Erythroblast (primary cell): ENCODE results near the gene SGSM1.

Experiments
- GATA1 ChIP-seq: IDR thresholded peaks from 2 replicates; pipeline ENCODE4 v1.6.1; 2011; ENCODE audit warnings: low read depth, mild to moderate bottlenecking, control low read depth, low read length, moderate library complexity
- POLR2A ChIP-seq: IDR thresholded peaks from 2 replicates; pipeline ENCODE4 v1.6.1; 2011; ENCODE audit warnings: mild to moderate bottlenecking, low read length

- no peak for TF ChIP-seq POLR2A
- no peak for TF ChIP-seq GATA1
Measured at GRCh38 chr22:24968066-24968561, 162.1 kb downstream of the SGSM1 start.
